ENCODE measurements around the gene HDLBP.

- TF ChIP-seq POLR2AphosphoS5 (IDR thresholded peaks at IDR 0.05): peak; percentile 89 to 93 (median 90)
- TF ChIP-seq, protein P1, sequence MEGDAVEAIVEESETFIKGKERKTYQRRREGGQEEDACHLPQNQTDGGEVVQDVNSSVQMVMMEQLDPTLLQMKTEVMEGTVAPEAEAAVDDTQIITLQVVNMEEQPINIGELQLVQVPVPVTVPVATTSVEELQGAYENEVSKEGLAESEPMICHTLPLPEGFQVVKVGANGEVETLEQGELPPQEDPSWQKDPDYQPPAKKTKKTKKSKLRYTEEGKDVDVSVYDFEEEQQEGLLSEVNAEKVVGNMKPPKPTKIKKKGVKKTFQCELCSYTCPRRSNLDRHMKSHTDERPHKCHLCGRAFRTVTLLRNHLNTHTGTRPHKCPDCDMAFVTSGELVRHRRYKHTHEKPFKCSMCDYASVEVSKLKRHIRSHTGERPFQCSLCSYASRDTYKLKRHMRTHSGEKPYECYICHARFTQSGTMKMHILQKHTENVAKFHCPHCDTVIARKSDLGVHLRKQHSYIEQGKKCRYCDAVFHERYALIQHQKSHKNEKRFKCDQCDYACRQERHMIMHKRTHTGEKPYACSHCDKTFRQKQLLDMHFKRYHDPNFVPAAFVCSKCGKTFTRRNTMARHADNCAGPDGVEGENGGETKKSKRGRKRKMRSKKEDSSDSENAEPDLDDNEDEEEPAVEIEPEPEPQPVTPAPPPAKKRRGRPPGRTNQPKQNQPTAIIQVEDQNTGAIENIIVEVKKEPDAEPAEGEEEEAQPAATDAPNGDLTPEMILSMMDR (IDR thresholded peaks at IDR 0.05 in 8 of 11, conservative IDR thresholded peaks at IDR 0.05 in 3 of 11): no peak
These were observed 40.8 kb upstream of the HDLBP start, which contains the start of gene FARP2 for GRCh38 chr2:241355983-241356870.

Data from spleen (tissue), 7 donors.